NK-92 treated with Interleukin-12 subunit alpha and Interleukin-12 subunit beta, amount 100 ng/mL, for 24 hours (cell line): ENCODE results near the gene SYTL4.
A peak's percentile ranks its signal among the peaks of the same experiment; 100 is the strongest.

ENCODE experiments used
- DNase-seq: peaks from one replicate; lab custom pipeline; 2025; lab: John Stamatoyannopoulos, UW

SYTL4 gene

DNA sequence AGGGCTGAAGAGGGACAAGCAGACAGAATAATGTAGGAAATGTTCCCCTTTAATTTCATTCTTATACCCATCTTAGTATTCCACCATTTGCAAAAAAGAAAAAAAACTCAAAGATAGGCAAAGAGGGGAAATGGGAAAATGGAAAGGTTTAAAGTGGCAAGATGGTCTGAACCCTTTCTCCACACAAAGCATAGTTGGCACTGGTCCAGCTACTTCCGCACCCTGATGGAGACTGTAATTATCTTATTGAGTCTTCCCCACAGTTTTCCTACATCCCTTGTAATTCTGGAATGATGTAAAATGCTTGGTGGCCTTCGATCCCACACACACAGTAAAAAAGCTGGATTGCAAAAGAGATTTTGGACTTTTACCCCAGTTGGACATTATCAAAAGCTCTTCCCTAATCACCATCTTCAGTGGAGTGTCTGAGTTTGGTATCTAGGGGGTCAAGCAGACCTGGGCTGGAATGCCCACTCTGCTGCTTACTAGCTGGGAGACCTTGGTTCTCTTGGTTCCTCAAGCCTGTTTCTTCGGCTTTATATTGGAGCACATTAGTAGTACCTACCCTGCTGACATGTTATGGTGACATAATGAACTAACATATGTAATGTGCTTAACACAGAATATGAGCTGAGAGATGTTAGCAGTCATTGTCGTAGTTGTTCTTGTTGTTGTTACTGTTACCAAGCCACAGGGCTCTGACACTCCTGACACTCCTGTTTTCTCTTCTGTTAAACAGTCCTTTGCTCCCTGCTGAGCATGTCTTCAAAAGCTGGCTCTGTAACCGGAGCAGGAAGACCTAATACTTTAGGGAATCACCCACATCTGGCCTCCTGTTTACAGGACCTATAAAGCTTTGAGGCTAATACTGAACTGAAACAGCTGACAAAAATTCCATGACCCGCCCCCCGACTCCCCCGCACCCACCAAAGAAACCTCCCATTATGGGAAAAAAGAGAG is 83.2 kb downstream of the SYTL4 start:
- no peak for DNase-seq

- DNase-seq = no peak
Observed at GRCh38 chrX:100647739-100648138, 84.2 kb downstream of the SYTL4 start.

DNA sequence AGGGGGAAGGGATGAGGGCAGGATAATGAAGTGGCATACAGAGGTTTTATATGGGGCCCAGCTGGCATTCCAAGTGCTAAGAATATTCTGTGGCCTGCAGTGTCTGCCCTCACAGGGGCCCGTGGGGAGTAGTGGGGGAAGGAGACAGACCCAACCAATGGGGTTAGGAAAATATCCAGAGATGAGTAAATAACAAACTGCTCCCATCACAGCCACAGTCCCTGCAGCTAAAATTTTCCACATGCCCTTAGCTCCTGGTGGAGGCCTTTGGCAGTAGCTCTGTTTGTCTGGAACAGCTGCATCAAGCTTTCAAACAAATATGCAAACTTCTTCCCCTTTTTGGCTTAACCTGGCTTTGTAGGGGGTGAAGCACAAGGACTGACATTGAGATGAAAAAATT is 84.8 kb downstream of the SYTL4 start:
- DNase-seq = no peak

DNA sequence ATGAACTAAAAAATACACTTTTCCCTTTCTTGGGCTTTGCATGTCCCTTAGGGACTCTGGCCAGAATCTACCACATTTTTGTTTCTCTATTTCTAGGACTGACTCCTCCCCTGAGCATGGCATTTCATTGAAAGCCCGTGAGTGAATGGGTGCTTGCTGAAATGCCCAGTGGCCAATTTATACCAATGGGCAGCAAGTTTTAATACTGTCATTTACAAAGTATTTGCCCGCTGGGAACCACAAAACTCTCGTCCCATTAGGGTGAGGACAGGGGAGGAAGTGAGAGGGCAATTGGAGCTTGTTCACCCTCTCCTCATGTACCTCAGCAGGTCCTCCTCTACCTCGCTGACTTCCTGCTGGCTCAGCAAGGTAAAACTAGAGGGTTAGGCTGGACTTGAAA is 86.8 kb downstream of the SYTL4 start:
- no peak for DNase-seq

DNA sequence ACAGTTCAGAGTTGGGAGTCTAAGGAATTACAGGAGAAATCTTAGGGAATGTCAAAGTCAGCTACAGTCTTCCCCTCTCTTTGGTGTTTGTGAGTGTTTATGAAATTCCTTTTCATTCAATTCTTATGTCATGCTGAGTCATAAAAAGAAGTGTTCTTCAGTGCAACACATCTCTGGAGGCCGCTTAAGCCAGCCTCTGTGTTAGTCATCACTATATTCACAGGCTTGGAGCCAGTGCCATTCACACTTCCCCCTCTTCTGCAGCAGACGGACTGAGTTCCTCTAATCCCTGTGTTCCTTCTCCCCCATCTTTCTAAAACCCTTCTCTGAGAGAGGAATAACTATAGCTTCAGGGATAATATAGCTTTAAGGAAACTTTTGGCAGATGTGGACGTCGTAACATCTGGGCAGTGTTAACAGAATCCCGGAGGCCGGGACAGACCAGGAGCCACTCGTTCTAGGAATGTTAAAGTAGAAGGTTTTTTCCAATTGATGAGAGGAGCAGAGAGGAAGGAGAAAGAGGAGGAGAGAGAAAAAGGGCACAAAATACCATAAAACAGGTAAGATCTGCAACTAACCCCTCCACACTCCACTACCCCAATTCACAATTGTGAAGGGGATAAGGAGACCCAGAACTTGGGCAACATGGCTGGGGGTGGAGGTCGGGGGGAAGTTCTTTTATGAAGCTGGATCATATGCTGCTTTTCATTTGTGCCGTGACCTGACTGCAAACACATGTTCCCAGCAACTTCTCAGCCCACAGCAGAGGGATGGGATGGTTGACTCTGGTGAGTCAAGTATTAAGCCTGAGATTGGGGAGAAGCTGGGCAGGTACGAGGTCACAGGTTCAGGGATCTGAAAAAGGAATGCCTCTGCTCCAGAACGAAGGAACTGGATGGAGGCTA is 87.7 kb downstream of the SYTL4 start, which contains the start of gene SRPX2:
Gene SRPX2, plus strand, starts transcription at position 244 of the 905 bp plus-strand sequence. CDS start 2,124 bp downstream, outside the sequence.
- no peak for DNase-seq

GRCh38 chrX:100643212-100643611 is 88.7 kb downstream of the SYTL4 start:
- no peak for DNase-seq

- DNase-seq = no peak
Observed at GRCh38 chrX:100642290-100642689, 89.6 kb downstream of the SYTL4 start.

DNA sequence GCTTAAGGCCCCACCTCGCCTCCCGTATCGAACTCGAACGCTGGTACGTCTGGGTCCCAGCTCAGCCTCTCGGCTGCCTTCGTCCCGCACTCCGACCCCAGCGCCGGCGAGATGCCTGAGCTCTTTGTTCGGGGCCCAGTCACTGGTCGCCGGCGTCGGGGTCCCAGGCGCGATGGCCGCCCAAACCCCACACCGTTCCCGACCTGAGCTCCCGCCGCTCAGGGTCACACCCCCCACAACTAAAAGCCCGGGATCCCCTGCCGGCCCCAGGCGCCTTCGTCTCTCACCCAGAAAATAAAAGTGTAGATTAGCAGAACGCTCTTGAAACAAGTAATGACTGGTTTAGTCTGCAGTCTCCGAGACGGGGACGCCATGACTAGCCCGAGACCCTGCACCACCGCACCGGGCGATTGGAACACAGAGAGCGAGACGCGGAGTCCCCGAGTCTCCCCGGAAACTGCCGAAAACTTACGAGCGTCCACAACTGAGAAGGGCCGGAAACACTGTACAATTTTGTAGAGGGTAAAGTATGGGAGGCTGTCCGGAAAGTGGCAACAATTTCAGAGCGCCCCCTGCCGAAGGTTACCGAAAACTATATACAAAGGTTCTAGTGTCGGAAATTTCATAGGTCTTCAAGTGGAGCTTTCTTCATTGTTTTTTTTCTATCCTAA is 95.5 kb downstream of the SYTL4 start, which contains the start of gene TSPAN6:
Gene TSPAN6, minus strand, starts transcription at position 486 of the 671 bp plus-strand sequence. Its CDS starts 112 bp downstream, at position 374.
- DNase-seq = no peak

- no peak for DNase-seq
Observed at GRCh38 chrX:100635989-100636320, 96.0 kb downstream of the SYTL4 start.

DNA sequence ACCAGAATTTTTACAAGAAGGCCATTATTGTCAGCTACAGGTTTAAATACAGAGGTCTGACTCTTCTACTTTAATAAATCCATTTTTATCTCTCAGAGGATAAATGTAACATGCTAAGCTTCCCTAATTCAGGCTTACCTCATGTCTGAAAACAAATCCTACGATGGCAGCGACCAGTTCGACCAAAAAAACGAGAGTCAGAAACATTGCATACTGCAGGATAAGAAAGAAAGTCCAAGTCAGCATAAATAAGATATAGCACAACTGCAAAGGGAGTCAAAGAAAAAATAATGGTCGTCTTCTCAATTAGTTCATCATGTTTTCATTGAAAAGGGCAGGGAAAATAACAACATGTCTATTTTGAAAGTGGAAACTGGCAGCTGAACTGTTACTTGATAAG is 96.9 kb downstream of the SYTL4 start:
- no peak for DNase-seq

DNA sequence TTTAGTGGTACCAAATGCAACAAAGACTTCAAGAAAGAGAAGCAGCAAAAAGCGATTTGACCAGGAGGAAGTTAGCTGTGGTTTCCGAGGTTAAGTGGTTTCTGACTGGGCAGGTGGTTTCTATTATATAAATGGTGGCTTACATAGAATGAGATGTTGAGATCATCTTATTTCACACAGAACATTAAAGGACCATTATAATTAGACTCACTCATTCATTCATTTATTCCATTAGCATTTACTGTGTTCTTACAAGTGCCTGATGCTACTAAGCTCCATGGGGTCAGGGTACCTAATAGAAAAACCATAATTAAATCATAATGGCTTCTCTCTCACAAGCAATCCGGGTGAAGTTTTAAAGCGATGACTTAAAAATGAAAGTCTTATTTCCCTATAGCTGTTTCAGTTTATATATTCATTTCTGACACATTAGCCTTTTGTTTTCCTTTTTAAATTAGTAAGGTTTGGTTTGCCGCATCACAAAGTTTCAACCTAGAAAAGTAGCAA is 105.9 kb downstream of the SYTL4 start:
- DNase-seq = peak; percentile 1
